ENCODE data around the gene ZNF488. TPM values are rescaled to one million over a fixed set of nuclear protein-coding genes. Genes with fewer than 3 reads are reported as not detected.

ZNF488 gene
- total and polyA plus RNA-seq, 10 of the 15 experiments (the other 5 are each of a cell fraction or from before 2014, with no cell fraction given): not detected

GRCh38 chr10:47332946-47333345 lies 51.1 kb downstream of the ZNF488 start (continued):
- no peak for TF ChIP-seq CUX1 (IDR thresholded peaks at IDR 0.05; ENCODE audit: insufficient replicate concordance, low read depth, low read length)
- no peak for TF ChIP-seq NR2C1 (IDR thresholded peaks at IDR 0.05)
- TF ChIP-seq SKIL (IDR thresholded peaks at IDR 0.05; ENCODE audit: low read depth, poor library complexity, severe bottlenecking): no peak
- no peak for TF ChIP-seq LARP7 (IDR thresholded peaks at IDR 0.05)
- TF ChIP-seq JUND (IDR thresholded peaks at IDR 0.05; ENCODE audit: low read depth, low read length): no peak

GRCh38 chr10:47332371-47332770 lies 51.7 kb downstream of the ZNF488 start:
- intact Hi-C loops (cut with micrococcal nuclease; ENCODE audit: unreplicated experiment) (no loop called here), in situ Hi-C loops (cut with MboI) (no loop called here)
- RAD21 ChIA-PET (ENCODE audit: unreplicated experiment): no interaction called here
- no peaks in the 10 kb centered on the region for H3K9me3 ChIP-seq (replicated peaks; ENCODE audit: control insufficient read depth, insufficient read depth, low read length)
- FAIRE-seq (no peak), ATAC-seq (no peak), DNase-seq (ENCODE audit: low read depth, low spot score) (no peak)
- WGBS (ENCODE audit: insufficient coverage, insufficient replicate concordance, low lambda C conversion rate, missing lambda C conversion rate): 5% methylated on average over 3 of the region's 3 CpGs
- H2AFZ ChIP-seq (ENCODE audit: control insufficient read depth, low read depth, low read length): no peak overlapping the region
- no peak overlapping the region for H3K9ac ChIP-seq (ENCODE audit: control insufficient read depth, insufficient read depth, low read length)
- TF ChIP-seq RELA (IDR thresholded peaks at IDR 0.05; ENCODE audit: borderline replicate concordance, partially characterized antibody) (no peak), ESRRA (IDR thresholded peaks at IDR 0.05; ENCODE audit: low read length) (no peak)
- no peak overlapping the region for H3K4me3 ChIP-seq
- no peaks in the 10 kb centered on the region for H3K36me3 ChIP-seq (ENCODE audit: control insufficient read depth in 2 of 2, insufficient read depth in 2 of 2, low read length in 1 of 2)
- no peaks in the 10 kb centered on the region for H3K4me1 ChIP-seq (ENCODE audit: control insufficient read depth, insufficient read depth, low read length)
- no peaks in the 10 kb centered on the region for H3K79me2 ChIP-seq (ENCODE audit: control insufficient read depth, insufficient read depth, low read length)
- no peak overlapping the region for H3K4me2 ChIP-seq (ENCODE audit: control insufficient read depth, insufficient read depth)
- CTCF ChIA-PET: interaction anchor here (1.3 to 2.9 kb wide), 4 partner anchors 8 to 307 kb away, joined by 4 to 7 read pairs (median 6); no protein-coding TSS in a partner anchor
- POLR2A ChIA-PET: no interaction called here
- SMC1A ChIA-PET (ENCODE audit: uncharacterized antibody, unreplicated experiment): no interaction called here
- no peaks in the 10 kb centered on the region; the same call in 1 of the 2 replicates for H4K20me1 ChIP-seq (ENCODE audit: control insufficient read depth, insufficient read depth)
- H3K27ac ChIP-seq (ENCODE audit: control insufficient read depth, insufficient read depth): no peak overlapping the region
- BruUV-seq (replicated peaks): no TSS peak
- no peaks in the 10 kb centered on the region; a peak in 2 of 4 replicates for H3K27me3 ChIP-seq (replicated peaks in 1 of 2; ENCODE audit: control insufficient read depth in 2 of 2, insufficient read depth in 2 of 2, low read length in 1 of 2)
